A673 (cell line): ENCODE data around the gene RABGAP1L.

Experiments
- CTCF ChIP-seq: fragments of 300-800, 200-600 bp; sonication (generic); conservative IDR thresholded peaks from 2 replicates; pipeline ENCODE4 v1.5.1; 2017; ENCODE audit warnings: low read depth, mild to moderate bottlenecking, antibody characterized with exemption, low read length, moderate library complexity, mixed read lengths
- EZH2 ChIP-seq: fragments of 200-600 bp; sonication (generic); IDR thresholded peaks from 2 replicates; pipeline ENCODE4 v1.6.1; 2017; ENCODE audit warnings: borderline replicate concordance, low read depth, mild to moderate bottlenecking, mixed read lengths, antibody characterized with exemption, low read length; ENCODE audit not compliant: poor library complexity, severe bottlenecking

GRCh38 chr1:174114106-174114505 lies 45.2 kb upstream of the RABGAP1L start:
- TF ChIP-seq EZH2 (no peak), CTCF (no peak)
